GM21528 (cell line): Measurements from ENCODE around the gene HTR2C.
"Not testable (repeated sequence)": the region's sequence is repeated elsewhere in the genome, so short reads cannot be mapped to it uniquely, and the experiment has no call there.

ENCODE experiments used
- ATAC-seq: cut with Tn5 transposase; IDR thresholded peaks from one replicate; pipeline ENCODE4 v1.9.1; 2021; ENCODE audit warnings: mild to moderate bottlenecking, moderate library complexity; ENCODE audit not compliant: unreplicated experiment, low FRiP score

HTR2C gene

DNA sequence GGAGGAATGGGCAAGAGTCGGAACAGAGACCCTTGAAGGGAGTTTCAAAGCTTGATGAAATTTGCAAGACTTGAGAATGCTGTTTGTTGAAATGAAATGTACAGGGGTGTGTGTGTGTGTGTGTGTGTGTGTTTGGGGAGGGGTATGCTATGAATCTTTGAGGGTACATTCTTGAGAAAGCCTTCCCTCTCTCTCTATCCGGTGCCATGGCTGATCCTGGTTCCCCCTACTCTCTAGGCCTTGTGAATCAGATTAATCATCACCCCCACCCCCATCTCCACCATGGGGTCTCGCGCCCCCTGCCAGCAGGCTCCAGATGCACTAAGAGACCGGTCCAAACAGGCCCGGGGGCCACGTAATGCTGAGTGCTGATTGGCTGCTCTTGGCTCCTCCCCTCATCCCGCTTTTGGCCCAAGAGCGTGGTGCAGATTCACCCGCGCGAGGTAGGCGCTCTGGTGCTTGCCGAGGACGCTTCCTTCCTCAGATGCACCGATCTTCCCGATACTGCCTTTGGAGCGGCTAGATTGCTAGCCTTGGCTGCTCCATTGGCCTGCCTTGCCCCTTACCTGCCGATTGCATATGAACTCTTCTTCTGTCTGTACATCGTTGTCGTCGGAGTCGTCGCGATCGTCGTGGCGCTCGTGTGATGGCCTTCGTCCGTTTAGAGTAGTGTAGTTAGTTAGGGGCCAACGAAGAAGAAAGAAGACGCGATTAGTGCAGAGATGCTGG lies at the start of gene HTR2C:
HTR2C (plus strand) TSS at position 441 of the 729 bp plus-strand sequence. CDS start 142,851 bp downstream, outside the sequence.
- ATAC-seq: no peak

DNA sequence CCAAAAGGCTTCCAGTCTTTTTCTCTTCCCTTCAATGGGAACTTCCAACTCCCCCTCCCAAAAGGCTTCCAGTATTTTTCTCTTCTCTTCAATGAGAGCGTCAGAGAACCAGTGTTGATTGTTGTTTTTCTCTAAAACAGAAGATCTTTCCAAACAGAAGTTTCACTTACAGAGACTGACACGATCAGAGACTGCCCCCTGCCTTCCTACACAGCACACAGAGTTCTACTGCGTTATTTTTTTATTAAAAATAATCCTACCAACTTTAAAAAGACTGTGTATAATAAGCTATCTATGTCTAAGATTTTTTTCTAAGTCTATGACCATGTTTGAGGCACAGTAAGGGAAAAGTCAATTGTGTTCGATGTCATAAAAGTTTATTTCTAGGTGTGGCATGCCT lies 3.5 kb upstream of the HTR2C start:
- ATAC-seq: no peak

DNA sequence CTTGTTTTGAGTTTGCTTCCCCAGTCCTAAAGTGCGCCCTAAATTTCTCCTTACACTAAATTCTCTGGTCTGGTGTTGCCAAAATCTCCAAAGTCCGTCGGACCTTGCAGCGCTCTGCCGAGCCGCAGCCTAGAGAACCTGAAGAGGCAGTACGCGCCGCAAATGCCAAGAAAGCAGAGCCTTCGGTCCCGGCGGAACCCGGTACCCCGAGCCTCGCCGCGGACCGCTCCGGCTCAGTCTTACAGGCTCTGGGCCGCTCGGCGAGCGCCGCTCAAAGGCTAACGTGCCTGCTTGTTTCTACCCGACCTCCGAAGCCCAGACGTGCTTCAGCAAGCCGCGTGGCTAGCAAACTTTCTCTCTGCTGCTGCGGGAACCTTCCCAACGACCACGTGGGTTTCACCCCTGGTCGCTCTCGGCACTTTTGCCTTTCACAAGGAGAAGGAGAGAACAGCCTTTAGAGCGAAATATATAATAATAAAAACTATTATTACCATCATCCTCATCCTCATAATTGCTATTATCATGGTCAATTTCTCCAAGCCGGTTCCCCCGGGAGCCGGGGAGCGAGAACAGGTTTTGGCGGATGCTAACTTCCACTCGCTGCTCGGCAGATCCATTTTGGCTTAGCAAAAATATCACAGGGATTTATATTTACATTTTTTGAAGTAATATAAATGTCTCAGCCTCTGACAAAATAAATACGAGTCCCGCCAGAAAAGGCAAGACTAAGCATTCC lies 2.2 kb upstream of the HTR2C start:
- ATAC-seq: no peak

DNA sequence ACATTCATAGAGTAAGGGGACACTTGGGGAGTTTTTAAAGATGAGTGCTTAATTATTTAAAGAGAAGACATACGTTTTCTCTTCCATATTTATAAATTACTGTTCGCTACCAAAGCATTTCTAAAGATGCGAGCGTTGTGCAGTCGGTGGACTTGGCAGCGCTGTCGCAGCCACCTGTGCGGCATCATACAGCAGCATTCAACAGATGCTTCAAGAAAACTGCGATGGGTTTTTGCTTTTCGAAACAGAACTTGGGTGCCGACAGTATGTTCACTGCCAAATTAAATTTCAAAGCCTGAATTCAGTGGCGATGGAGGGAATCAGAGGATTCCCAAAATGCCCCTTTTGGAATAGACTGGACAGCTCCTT lies 1.6 kb upstream of the HTR2C start:
- no peak for ATAC-seq

DNA sequence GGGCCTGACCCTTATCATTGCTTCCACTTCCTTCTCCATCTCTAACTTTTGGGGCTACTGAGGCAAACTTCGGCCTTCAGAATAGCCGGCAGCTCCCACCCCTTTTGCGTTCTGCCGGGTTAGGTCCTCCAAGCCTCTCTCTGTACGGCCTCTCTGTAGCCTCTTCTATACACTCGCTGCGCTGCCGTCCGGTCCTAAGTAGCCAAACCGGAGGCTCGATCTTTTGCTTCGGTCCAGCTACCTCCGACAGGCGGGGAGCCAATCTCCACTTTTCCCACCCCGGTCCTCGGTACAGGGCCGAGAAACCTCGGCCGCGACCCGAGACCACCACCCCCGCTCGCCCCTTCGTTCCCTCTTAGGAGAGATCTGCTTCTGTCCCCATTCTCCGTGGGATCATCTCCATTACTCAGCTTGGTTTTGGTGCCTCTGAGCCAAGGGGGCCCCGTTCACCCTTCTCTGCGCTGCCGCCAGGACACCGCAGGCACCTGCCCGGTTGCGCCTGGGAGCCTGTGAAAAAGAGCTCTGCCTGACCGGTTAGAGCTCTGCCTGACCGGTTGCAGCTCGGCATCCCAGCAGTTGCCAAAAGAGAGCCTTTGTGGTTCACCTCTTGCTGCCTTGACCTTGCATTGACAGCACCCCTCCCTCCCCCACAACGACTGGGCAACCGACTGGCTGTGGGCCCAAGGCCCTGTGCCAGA lies 1.0 kb upstream of the HTR2C start:
- no peak for ATAC-seq

DNA sequence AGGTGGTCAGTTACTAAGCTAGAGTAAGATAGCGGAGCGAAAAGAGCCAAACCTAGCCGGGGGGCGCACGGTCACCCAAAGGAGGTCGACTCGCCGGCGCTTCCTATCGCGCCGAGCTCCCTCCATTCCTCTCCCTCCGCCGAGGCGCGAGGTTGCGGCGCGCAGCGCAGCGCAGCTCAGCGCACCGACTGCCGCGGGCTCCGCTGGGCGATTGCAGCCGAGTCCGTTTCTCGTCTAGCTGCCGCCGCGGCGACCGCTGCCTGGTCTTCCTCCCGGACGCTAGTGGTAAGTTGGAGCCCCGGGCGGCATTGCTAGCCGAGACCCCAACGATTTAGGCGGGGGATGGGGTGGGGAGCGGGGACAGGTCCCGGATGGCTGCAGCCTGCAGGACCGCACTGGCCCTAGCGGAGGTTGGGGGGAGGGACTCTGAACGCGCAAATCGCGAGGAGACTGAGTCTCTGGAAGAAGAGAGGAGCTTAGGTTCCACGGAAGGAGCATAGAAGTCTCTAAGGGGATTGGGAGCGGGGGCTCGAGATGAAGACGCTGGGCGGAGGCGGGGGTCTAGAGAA lies 573 bp downstream of the HTR2C start:
- no peak for ATAC-seq

DNA sequence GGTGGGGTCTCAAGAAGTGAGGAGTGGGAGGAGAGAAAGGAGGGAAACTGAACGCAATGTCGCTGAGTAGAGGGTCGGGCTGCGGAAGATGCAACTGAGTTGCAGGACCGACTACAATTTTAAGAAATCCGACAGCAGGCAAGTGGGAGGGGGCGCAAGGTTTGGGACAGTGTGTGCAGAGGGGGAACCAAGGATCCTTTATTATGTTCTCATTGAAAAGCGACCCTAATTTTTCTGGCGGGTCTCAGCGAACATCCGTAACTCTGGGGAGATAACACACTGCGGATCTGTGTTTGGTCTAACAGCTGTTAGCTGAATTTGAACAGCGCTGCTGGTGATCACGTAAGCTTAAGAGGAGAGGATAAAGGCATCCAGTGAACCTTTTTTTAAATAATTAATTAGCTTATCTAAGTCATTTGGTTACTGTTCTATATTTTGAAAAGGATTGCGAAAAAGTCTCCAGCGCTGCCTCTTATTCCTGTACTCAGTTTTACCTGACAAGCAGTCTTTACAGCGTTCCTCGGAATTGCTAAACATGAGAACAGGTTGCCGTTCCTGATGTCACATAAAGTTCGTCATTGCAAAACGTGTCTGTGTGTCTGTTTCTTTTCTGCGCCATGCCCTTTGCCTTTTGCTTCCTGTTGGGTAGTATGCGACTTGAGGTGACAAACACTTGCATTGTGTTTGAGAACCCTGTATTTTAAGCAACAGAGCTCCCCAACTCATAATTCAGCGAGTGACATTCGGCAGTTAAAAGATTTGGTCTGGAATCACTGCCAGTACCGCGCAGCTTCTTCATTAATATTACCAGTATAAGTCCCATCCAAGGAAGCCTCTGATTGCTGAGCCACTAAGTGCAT lies 1.3 kb downstream of the HTR2C start:
- ATAC-seq: no peak

DNA sequence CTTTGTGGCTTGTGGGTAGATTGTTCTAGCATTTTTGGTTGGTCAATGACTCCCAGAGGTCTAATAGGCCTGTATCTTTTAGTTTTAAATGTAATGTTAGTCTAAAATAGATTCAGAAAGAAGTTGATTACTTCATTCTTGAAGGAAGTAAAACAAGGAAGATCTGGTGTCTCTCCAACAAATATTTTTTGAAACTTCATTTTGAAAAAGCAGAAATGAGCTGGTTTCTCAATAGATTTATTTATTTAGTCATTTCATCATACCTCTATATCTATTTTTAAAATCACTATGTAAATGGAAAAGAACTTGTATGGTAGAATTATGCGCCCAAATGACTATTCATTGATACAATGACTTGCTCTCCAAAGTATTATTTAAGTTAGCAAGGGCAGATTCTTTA lies 7.2 kb downstream of the HTR2C start:
- no peak for ATAC-seq

DNA sequence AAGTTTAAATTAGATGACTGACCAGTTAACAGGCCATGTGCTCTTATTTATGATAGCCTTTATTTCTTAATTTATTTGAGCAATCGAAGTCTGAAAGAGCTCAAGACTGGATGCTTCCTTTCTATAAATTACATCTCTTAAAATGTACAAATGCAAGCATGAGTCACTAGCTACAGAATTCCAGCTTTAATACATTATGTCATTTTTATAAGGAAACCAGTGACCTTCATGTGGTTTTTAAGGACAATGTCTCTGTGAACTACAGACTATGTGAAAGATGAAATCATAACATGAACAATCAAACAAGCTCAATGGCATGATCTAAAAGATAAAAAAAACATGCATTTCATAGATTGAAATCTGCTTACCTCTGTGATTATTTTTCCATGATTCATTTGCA lies 15.4 kb downstream of the HTR2C start:
- ATAC-seq: no peak

DNA sequence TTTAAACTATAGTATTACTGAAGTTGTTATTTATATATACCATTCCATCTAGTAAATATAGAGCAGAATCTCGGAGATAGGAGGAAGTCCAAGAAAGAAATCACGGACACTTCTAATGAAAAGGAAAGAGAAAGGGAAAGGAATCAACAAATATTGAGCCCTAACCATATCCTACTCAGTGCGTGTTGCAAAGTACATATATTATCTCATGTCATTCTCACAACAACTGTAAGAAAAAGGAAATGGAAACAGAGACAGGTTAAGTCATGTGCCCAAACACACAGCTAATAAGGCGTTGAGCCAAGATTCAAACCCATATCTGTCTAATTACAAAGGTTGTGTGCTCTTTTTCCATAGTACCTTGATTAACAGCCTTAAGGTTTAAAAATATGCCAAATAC lies 16.0 kb downstream of the HTR2C start:
- no peak for ATAC-seq

DNA sequence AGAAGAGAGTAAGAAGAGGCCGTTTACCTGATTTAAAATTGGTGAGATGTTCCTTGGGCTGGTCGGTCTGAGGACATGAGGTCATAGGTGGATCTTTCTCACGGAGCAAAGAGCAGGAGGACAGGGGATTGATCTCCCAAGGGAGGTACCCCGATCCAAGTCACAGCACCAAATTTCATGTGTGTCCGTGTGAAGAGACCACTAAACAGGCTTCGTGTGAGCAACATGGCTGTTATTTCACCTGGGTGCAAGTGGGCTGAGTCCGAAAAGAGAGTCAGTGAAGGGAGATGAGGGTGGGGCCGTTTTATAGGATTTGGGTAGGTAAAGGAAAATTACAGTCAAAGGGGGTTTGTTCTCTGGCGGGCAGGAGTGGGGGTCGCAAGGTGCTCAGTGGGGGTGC lies 22.7 kb downstream of the HTR2C start:
- not testable (repeated sequence) for ATAC-seq

DNA sequence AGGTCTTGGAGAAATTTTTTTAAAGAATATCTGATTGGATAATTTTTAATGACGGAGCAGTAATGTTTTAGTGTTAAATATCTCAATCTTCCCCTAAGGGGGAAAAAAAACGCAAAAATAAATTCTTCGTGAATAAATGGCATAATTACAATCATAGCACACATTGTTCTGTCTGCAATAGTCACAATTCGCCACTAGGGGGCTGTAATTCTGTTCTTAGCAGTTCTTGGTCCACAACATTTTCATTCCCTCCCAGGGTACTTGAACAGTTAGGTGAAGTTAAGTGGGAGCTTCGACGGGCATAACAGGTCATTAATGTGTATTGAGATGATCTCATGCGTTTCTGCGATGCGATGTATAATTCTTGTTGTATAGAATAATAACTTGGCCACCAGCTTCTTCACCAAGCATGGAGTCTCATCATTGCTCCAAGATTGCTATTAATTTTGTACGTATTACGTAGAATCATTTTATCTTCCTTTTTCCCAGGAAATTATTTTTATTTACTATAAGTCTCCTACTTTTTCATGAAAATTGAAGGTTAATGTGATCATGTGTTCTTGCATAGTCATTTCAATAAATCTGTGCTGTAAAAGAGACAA lies 27.2 kb downstream of the HTR2C start:
- peak; percentile 73 for ATAC-seq

DNA sequence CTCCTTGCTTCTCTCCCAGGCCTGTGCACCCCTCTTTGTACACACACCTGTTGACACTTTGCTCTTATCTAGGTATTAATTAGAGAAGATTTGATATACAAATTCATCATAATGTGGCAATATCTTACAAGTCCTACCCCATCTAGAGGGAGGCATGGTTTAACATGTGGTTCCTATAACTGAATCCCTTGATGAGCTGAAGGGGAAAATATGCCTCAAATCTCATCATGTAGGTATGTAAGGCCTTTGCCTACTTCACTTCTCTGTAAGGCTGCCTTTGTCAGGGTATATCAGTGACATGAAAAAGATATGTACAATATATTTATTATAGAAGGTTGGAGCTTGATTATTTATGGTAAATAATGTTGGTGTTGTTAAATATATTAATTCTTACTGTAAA lies 31.9 kb downstream of the HTR2C start:
- ATAC-seq: no peak

DNA sequence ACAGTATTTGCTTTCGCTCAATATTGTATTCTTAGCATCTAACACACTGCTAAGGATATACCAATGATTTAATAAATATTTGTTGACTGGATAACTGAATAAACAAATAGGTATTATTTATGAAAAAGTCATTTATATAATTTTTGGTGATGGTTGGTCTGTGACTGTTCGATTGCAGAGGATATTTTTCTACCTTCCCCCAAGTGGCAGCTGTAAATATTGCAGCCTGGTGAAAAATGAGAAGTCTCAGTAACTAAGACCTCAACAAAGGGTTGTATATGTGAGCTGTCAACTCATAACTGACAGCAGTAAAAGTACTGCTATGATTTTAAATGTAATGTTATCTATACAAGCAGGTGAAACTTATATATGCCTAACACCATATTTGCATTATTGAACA lies 36.0 kb downstream of the HTR2C start:
- no peak for ATAC-seq

DNA sequence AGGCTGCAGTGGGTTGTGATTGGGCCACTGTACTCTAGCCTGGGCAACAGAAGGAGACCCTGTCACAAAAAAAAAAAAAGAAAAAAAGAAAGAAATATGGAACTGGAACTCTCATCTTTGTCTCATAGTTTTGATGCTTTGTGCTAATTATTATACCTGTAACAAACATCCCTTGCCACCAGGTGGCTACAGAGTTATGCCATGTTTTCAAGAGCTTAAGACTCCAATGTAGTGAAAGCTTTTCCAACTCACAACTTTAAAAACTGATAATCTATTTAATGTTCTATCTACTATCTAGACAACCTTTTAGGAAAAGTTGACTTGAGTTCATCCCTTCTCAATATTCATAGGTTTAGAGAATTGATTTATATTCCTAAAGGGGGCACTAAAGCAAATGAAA lies 42.4 kb downstream of the HTR2C start:
- no peak for ATAC-seq

DNA sequence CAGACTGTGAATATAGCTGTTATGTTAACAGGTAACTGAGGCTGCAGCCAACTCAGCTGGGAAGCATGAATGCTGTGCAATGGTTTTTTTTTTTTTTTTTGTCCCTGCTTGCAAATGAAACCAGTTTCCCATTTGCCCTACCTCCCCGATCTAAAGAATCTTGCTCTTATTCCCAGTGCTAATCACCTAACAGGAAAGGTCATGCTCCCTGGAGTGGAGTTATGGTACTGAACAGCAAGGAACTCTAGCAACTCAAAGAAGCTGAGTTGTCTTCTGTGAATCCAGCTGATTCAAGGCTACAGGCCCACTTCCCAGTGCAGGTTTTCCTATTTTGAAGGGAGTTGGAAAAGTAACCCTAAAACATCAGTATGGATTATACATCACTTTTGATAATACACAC lies 52.1 kb downstream of the HTR2C start:
- ATAC-seq: no peak

DNA sequence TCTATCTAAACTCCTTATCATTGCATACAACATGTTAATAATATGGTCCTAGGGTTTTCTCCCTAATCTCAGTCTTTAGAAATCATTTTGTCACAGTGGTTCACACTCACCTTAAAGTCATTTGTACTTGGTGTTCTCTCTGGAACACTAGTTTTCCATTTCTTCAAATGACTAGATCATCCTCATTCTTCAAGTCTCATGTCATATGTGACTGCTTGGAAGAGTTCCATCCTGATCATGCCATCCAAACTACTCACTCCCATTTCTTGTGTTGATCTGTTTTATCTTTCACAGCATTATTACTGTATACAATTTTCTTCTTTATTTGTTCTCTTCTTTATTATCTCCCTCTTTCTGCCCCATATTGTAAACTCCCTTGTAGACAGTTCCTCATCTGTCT lies 66.5 kb downstream of the HTR2C start:
- no peak for ATAC-seq

DNA sequence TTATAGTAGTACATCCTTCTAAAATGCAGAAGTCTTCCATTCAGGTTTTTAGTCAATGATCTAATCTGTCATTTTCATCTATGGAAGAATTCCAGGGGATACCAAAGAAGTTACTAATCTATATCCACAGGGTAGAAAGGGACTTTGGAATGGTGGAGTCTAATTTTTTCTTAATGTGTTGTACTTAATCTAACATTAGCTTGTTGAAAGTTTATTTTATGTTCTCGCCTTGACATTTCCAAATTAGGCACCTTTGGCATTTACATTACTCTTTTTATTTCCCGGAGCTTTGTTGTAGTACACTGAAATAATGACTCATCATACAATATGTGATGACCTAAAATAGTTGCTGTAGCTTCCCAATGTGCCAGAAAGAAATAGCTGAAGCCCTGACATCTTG lies 91.5 kb downstream of the HTR2C start:
- ATAC-seq: no peak

DNA sequence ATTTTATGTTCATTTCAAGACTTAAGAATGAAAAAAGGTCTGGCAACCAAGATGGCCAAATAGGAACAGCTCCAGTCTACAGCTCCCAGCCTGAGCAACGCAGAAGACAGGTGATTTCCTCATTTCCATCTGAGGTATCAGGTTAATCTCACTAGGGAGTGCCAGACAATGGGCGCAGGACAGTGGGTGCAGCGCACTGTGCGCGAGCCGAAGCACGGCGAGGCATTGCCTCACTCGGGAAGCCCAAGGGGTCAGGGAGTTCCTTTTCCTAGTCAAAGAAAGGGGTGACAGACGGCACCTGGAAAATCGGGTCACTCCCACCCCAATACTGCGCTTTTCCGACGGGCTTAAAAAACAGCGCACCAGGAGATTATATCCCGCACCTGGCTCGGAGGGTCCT lies 116.6 kb downstream of the HTR2C start:
- ATAC-seq: not testable (repeated sequence)

DNA sequence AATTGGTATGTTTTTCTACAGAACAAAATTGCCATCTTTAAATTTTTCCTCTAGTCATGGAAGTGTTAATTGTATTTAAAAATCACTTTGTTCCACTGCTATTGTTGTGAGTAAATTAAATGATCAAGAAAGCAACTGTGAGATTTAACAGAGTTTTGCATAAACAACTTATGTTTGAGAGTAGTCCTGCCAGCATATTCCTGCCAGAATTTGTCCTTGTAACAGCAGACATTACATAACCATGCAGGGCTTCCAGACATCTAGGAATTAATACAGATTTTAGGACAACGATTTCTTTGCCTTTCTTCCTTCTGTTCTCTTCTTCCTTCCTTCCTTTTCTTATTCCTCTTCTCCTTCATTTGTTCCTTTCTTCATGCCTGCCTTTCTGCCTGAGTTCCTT lies 125.5 kb downstream of the HTR2C start:
- ATAC-seq: no peak
